ENCODE measurements around the gene CAPN14.

DNA sequence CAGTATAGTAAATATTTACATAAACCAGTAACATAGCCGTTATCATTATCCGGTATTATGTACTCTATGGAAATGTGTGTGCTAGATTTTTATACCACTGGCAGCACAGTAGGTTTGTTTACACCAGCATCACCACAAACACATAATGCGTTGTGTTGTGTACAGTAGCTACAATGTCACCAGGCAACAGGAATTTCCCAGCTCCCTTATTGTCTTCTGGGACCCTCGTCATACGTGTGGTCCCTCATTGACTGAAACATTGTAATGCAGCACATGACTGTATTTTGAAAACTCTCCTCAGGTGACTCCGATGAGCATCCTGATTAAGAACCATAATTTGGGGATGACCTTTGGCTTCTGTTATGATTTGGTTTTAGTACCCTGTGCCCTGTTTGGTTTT, 47.9 kb upstream of the CAPN14 start:
- TF ChIP-seq POLR2A (IDR thresholded peaks at IDR 0.05; ENCODE audit: low read depth, low read length) (no peak), SPI1 (IDR thresholded peaks at IDR 0.05; ENCODE audit: low read depth, low read length) (no peak), POLR2AphosphoS5 (IDR thresholded peaks at IDR 0.05; ENCODE audit: low read depth, low read length) (no peak), TAF1 (IDR thresholded peaks at IDR 0.05; ENCODE audit: low read depth, low read length) (no peak), POU2F2 (IDR thresholded peaks at IDR 0.05; ENCODE audit: low read depth, low read length) (no peak)

Measured in GM12891 (cell line).